H1 (cell line): ENCODE results near the gene CSNK1D. TPM values are rescaled to one million over a fixed set of nuclear protein-coding genes. Genes with fewer than 3 reads are reported as not detected.

Source experiments
- CTCF ChIP-seq, 3 experiments: IDR thresholded peaks; 1 replicate in 2 of 3; 2 replicates in 1 of 3; pipeline versions ENCODE4 v1.5.1 to v1.6.1; 2011; ENCODE audit warnings: low read length in 3 of 3, mild to moderate bottlenecking in 3 of 3, inconsistent platforms in 2 of 3, low read depth in 1 of 3, moderate library complexity in 1 of 3; ENCODE audit not compliant: insufficient read depth in 1 of 3; ENCODE audit errors: control extremely low read depth in 1 of 3
- polyA plus RNA-seq, 7 experiments: library from polyadenylated mRNA; depleted of rRNA in 3 of 7; stranded (reverse) in 5 of 7; unstranded in 2 of 7; fragments of >200 nt in 5 of 7; fragments of 200-250 nt in 2 of 7; gene quantifications; 1 replicate in 5 of 7; 2 replicates in 1 of 7; 4 replicates in 1 of 7; pipeline versions ENCODE4 v1.2.1 to v1.2.3, GENCODE V29; 2011 to 2013; ENCODE audit warnings: missing spikeins in 2 of 7, mixed read lengths in 2 of 7
- total RNA-seq: library from RNA; stranded (reverse); fragmentation: NEBNext Ultra II Directional; extraction: Animal tissue kit (Norgen Biotek cat#: 25700); gene quantifications from 2 replicates; pipeline ENCODE4 v1.2.1, GENCODE V29; 2021

Gene CSNK1D
- total and polyA plus RNA-seq, 2 of the 8 experiments (the other 6 are each of a cell fraction or from before 2014, with no cell fraction given) = 73.5 to 103 TPM

GRCh38 chr17:82232876-82233785, 40.4 kb downstream of the CSNK1D start (continued):
- TF ChIP-seq CTCF (IDR thresholded peaks at IDR 0.05; ENCODE audit: control extremely low read depth in 1 of 3, insufficient read depth in 1 of 3, low read depth in 1 of 3, low read length in 3 of 3) = no peak
